HepG2 (cell line): ENCODE measurements around the gene RUNX2. TPM values are rescaled to one million over a fixed set of nuclear protein-coding genes. Genes with fewer than 3 reads are reported as not detected.

Experiments used
- ATAC-seq: fragments of 200-7000 bp; cut with Tn5 transposase; 3 replicates; pipeline ENCODE4 v1.9.1; 2020; ENCODE audit warnings: mild to moderate bottlenecking, moderate library complexity
- BruUV-seq: library from RNA; stranded (reverse); fragments of 400-500 nt; replicated peaks from 2 replicates; lab custom pipeline; 2021; lab: Mats Ljungman, UMichigan
- CTCF ChIA-PET: fragments of 300-600 bp; formaldehyde crosslinking; extraction: SDS; loops from one replicate; lab custom pipeline; 2021; ENCODE audit warnings: low total read pairs, inconsistent platforms, low intra/inter-chr PET ratio; lab: Yijun Ruan, JAX
- POLR2A ChIA-PET: fragments of 350-600 bp; sonication (Branson Sonifier 250); formaldehyde crosslinking; loops from one replicate; lab custom pipeline; 2020; ENCODE audit warnings: antibody characterized with exemption, inconsistent platforms; lab: Yijun Ruan, JAX
- DNase-seq: peaks from one replicate; pipeline ENCODE4 v3.0.0-alpha.2; 2015; ENCODE audit warnings: low spot score
- FAIRE-seq: peaks from 3 replicates; lab custom pipeline; 2011; peaks lifted over from hg19 to GRCh38; lab: Jason Lieb, UNC
- H2AFZ ChIP-seq: one replicate; pipeline ENCODE4 v1.6.1; 2011; ENCODE audit warnings: low read length, inconsistent platforms
- H3K27ac ChIP-seq: fragments of 300-600 bp; 3 replicates; pipeline ENCODE4 v1.8.0; 2011; ENCODE audit warnings: mixed run types, mild to moderate bottlenecking, mixed read lengths, low read length, inconsistent platforms; ENCODE audit not compliant: insufficient read depth; ENCODE audit errors: extremely low read length
- H3K27me3 ChIP-seq, 2 experiments: fragments of 200-600 bp in 1 of 2; 2 replicates in 1 of 2; 3 replicates in 1 of 2; pipeline versions ENCODE4 v1.6.0 to v1.8.0; 2011; ENCODE audit warnings: low read length in 2 of 2, mild to moderate bottlenecking in 2 of 2, moderate library complexity in 2 of 2, inconsistent platforms in 1 of 2; ENCODE audit not compliant: insufficient read depth in 2 of 2, control insufficient read depth in 1 of 2
- H3K36me3 ChIP-seq, 2 experiments: fragments of 200-600 bp in 1 of 2; replicated peaks in 1 of 2; 2 replicates in 1 of 2; 3 replicates in 1 of 2; pipeline versions ENCODE4 v1.5.1 to v1.8.0; 2011; ENCODE audit warnings: low read length in 2 of 2, inconsistent platforms in 1 of 2; ENCODE audit not compliant: insufficient read depth in 2 of 2, control insufficient read depth in 1 of 2
- H3K4me1 ChIP-seq: 2 replicates; pipeline ENCODE4 v1.5.1; 2012; ENCODE audit warnings: low read length, inconsistent platforms; ENCODE audit not compliant: insufficient read depth
- H3K4me2 ChIP-seq: 2 replicates; pipeline ENCODE4 v1.6.0; 2011; ENCODE audit warnings: low read depth, low read length, inconsistent platforms
- H3K4me3 ChIP-seq, 3 experiments: fragments of 200-600 bp in 1 of 3; sonication (generic), shearing (Covaris generic) in 1 of 3; replicated peaks in 1 of 3; 2 replicates each; pipeline ENCODE4 v1.5.1; 2011 to 2016; ENCODE audit warnings: low read length in 3 of 3, inconsistent platforms in 2 of 3, low read depth in 2 of 3, mild to moderate bottlenecking in 2 of 3, control low read depth in 1 of 3, mixed read lengths in 1 of 3; ENCODE audit not compliant: insufficient read depth in 1 of 3
- H3K79me2 ChIP-seq: one replicate; pipeline ENCODE4 v1.6.1; 2011; ENCODE audit warnings: low read length, inconsistent platforms; ENCODE audit not compliant: insufficient read depth
- H3K9ac ChIP-seq: 2 replicates; pipeline ENCODE4 v1.6.0; 2011; ENCODE audit warnings: mild to moderate bottlenecking, low read depth, low read length, inconsistent platforms; ENCODE audit not compliant: insufficient read depth
- H3K9me3 ChIP-seq: 2 replicates; pipeline ENCODE4 v1.5.1; 2012; ENCODE audit warnings: mild to moderate bottlenecking, low read length
- H4K20me1 ChIP-seq: 2 replicates; pipeline ENCODE4 v1.6.0; 2011; ENCODE audit warnings: inconsistent platforms, mild to moderate bottlenecking, low read length, moderate library complexity; ENCODE audit not compliant: insufficient read depth
- ATF1 ChIP-seq: IDR thresholded peaks from 2 replicates; pipeline ENCODE4 v1.6.1; 2016; ENCODE audit warnings: mild to moderate bottlenecking, control low read depth
- ATF7 ChIP-seq, 2 experiments: fragments of 450-650 bp in 1 of 2; sonication (generic) in 1 of 2; formaldehyde crosslinking in 1 of 2; IDR thresholded peaks; 2 replicates each; pipeline versions ENCODE4 v1.4.0 to v1.6.1; 2016 to 2020; ENCODE audit warnings: antibody characterized with exemption in 1 of 2, mild to moderate bottlenecking in 1 of 2, missing genetic modification reagents in 1 of 2
- CTCF ChIP-seq: sonication (generic); formaldehyde crosslinking; IDR thresholded peaks from 2 replicates; pipeline ENCODE4 v1.5.0; 2020; ENCODE audit warnings: mild to moderate bottlenecking, missing genetic modification reagents, moderate library complexity
- HNF1B ChIP-seq: sonication (generic); formaldehyde crosslinking; IDR thresholded peaks from 2 replicates; pipeline ENCODE4 v1.5.1; 2020; ENCODE audit warnings: mild to moderate bottlenecking, moderate library complexity, missing genetic modification reagents
- STAG1 ChIP-seq: sonication (generic); formaldehyde crosslinking; IDR thresholded peaks from 2 replicates; pipeline ENCODE4 v1.4.0; 2020; ENCODE audit warnings: missing genetic modification reagents
- ZNF451 ChIP-seq: sonication (generic); formaldehyde crosslinking; IDR thresholded peaks from 2 replicates; pipeline ENCODE4 v1.5.0; 2020; ENCODE audit warnings: mild to moderate bottlenecking, missing genetic modification reagents
- WGBS: methylation state at CpG from one replicate; pipeline ENCODE4 v1.1.6; 2017; ENCODE audit warnings: low lambda C conversion rate; 5-methylcytosine and 5-hydroxymethylcytosine counted together
- in situ Hi-C: cut with HindIII; loops from 2 replicates; pipeline ENCODE4 v1.10.0; 2017; ENCODE audit warnings: low pct_unique_long_range_greater_than_20kb; ENCODE audit not compliant: extremely low pct_ligation_motif_present
- intact Hi-C: fragments of 100-400 bp; cut with micrococcal nuclease; formaldehyde crosslinking; loops from one replicate; pipeline ENCODE4 v1.10.0; 2022; ENCODE audit not compliant: unreplicated experiment
- polyA plus RNA-seq, 8 experiments: library from polyadenylated mRNA; depleted of rRNA in 3 of 8; stranded (reverse) in 7 of 8; unstranded in 1 of 8; fragments of >200 nt; fragmentation: Illumina TruSeq in 4 of 8; extraction: Trizol in 4 of 8; gene quantifications; 2 replicates each; pipeline versions ENCODE4 v1.2.1 to v1.2.3, GENCODE V29; 2011 to 2016; ENCODE audit warnings: low read depth in 4 of 8, missing spikeins in 1 of 8, mixed read lengths in 1 of 8; ENCODE audit not compliant: insufficient read depth in 1 of 8
- total RNA-seq, 5 experiments: library from RNA; depleted of rRNA; stranded (reverse); fragments of >200 nt; fragmentation: Illumina TruSeq; extraction: Trizol; gene quantifications; 2 replicates each; pipeline ENCODE4 v1.2.3, GENCODE V29; 2016; ENCODE audit warnings: low read depth in 1 of 5

RUNX2 gene
- total and polyA plus RNA-seq, 2 of the 13 experiments (the other 11 are each of a cell fraction or from before 2014, with no cell fraction given) = not detected

GRCh38 chr6:45305546-45305945 is 22.6 kb upstream of the RUNX2 start:
- no peak for ATAC-seq
- WGBS = 81% methylated on average over 1 of the region's 1 CpG
- no peaks in the 10 kb centered on the region for H3K9me3 ChIP-seq
- TF ChIP-seq ATF7 (IDR thresholded peaks at IDR 0.05) = peak; percentile 73
- TF ChIP-seq ATF7 (CRISPR knock-in tag; IDR thresholded peaks at IDR 0.05) = no peak
- TF ChIP-seq ATF1 (CRISPR knock-in tag) = no peak
- in situ Hi-C loops = no loop called here
- H3K79me2 ChIP-seq = no peaks in the 10 kb centered on the region
- H3K9ac ChIP-seq = no peak overlapping the region
- ChIA-PET POLR2A (no interaction called here), CTCF (no interaction called here)
- intact Hi-C loops = no loop called here
- FAIRE-seq = no peak
- DNase-seq = no peak
- no peak overlapping the region for H3K27ac ChIP-seq
- H3K27me3 ChIP-seq = no peaks in the 10 kb centered on the region
- H3K4me2 ChIP-seq = no peak overlapping the region
- no peak overlapping the region for H2AFZ ChIP-seq
- peaks cover 11% of the 10 kb centered on the region for H3K4me1 ChIP-seq
- no peak overlapping the region for H3K4me3 ChIP-seq
- TSS peak; percentile 22 for BruUV-seq
- H4K20me1 ChIP-seq = no peaks in the 10 kb centered on the region
- no peaks in the 10 kb centered on the region for H3K36me3 ChIP-seq

- ChIA-PET CTCF (no interaction called here), POLR2A (no interaction called here)
- TF ChIP-seq CTCF (CRISPR knock-in tag) (0 out of 2 replicates have a peak, but pooled peaks have one; percentile 14), ZNF451 (CRISPR knock-in tag) (no peak), STAG1 (CRISPR knock-in tag) (peak; percentile 9; the same call in 1 of the 2 replicates), HNF1B (CRISPR knock-in tag) (no peak)
- H2AFZ ChIP-seq = no peak overlapping the region
- DNase-seq (no peak), ATAC-seq (no peak), FAIRE-seq (no peak)
- WGBS = 97% methylated on average over 7 of the region's 7 CpGs
- H3K36me3 ChIP-seq = no peaks in the 10 kb centered on the region
- no peaks in the 10 kb centered on the region for H4K20me1 ChIP-seq
- H3K79me2 ChIP-seq = no peaks in the 10 kb centered on the region
- H3K27me3 ChIP-seq = no peaks in the 10 kb centered on the region
- H3K4me2 ChIP-seq = no peak overlapping the region
- no peaks in the 10 kb centered on the region for H3K9me3 ChIP-seq
- H3K9ac ChIP-seq = no peak overlapping the region
- no TSS peak for BruUV-seq
- in situ Hi-C loops = no loop called here
- H3K4me3 ChIP-seq = no peak overlapping the region
- no peaks in the 10 kb centered on the region for H3K4me1 ChIP-seq
- intact Hi-C loops = no loop called here
- H3K27ac ChIP-seq = no peak overlapping the region
These were observed 17.9 kb upstream of the RUNX2 start for GRCh38 chr6:45310118-45310788.
